Fibroblast of mammary gland (primary cell): ENCODE data around the gene MAPK8IP3.
A peak's percentile ranks its signal among the peaks of the same experiment; 100 is the strongest.

ENCODE experiments used
- DNase-seq: peaks from one replicate; pipeline ENCODE4 v3.0.0-alpha.2; 2010; ENCODE audit warnings: low read depth
- H3K4me3 ChIP-seq: 2 replicates; pipeline ENCODE4 v1.5.1; 2011; ENCODE audit warnings: low read depth, mild to moderate bottlenecking, low read length, moderate library complexity; ENCODE audit not compliant: control insufficient read depth
- CTCF ChIP-seq: conservative IDR thresholded peaks from 2 replicates; pipeline ENCODE4 v1.5.1; 2011; ENCODE audit warnings: low read depth, low read length, inconsistent platforms; ENCODE audit not compliant: control insufficient read depth, insufficient read depth

The MAPK8IP3 gene

GRCh38 chr16:1670866-1671265, 35.1 kb upstream of the MAPK8IP3 start:
- no peak for TF ChIP-seq CTCF
- H3K4me3 ChIP-seq: no peak overlapping the region
- DNase-seq: no peak

GRCh38 chr16:1673424-1674151, 32.4 kb upstream of the MAPK8IP3 start:
- TF ChIP-seq CTCF: no peak
- no peak for DNase-seq
- H3K4me3 ChIP-seq: no peak overlapping the region

GRCh38 chr16:1674306-1674705, 31.7 kb upstream of the MAPK8IP3 start:
- TF ChIP-seq CTCF: no peak
- H3K4me3 ChIP-seq: no peak overlapping the region

GRCh38 chr16:1674751-1675664, 31.0 kb upstream of the MAPK8IP3 start:
- peak; percentile 58 for DNase-seq
- TF ChIP-seq CTCF: no peak
- H3K4me3 ChIP-seq: no peak overlapping the region

More at GRCh38 chr16:1674306-1674705, 31.7 kb upstream of the MAPK8IP3 start:
- DNase-seq: no peak

GRCh38 chr16:1676661-1677060, 29.3 kb upstream of the MAPK8IP3 start:
- TF ChIP-seq CTCF: no peak
- no peak for DNase-seq
- H3K4me3 ChIP-seq: no peak overlapping the region

GRCh38 chr16:1677339-1677738, 28.7 kb upstream of the MAPK8IP3 start:
- DNase-seq: no peak

More at GRCh38 chr16:1677339-1677738, 28.7 kb upstream of the MAPK8IP3 start:
- H3K4me3 ChIP-seq: no peak overlapping the region
- TF ChIP-seq CTCF: no peak
